ENCODE data around the gene LTB.

LTB gene

DNA sequence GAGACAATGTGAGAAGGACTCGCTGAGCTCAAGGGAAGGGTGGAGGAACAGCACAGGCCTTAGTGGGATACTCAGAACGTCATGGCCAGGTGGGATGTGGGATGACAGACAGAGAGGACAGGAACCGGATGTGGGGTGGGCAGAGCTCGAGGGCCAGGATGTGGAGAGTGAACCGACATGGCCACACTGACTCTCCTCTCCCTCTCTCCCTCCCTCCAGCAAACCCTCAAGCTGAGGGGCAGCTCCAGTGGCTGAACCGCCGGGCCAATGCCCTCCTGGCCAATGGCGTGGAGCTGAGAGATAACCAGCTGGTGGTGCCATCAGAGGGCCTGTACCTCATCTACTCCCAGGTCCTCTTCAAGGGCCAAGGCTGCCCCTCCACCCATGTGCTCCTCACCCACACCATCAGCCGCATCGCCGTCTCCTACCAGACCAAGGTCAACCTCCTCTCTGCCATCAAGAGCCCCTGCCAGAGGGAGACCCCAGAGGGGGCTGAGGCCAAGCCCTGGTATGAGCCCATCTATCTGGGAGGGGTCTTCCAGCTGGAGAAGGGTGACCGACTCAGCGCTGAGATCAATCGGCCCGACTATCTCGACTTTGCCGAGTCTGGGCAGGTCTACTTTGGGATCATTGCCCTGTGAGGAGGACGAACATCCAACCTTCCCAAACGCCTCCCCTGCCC lies 5.2 kb downstream of the LTB start:
- no peak for TF ChIP-seq CTCF (IDR thresholded peaks at IDR 0.05; ENCODE audit: low read depth, low read length, missing control alignments)
- H3K4me3 ChIP-seq (ENCODE audit: low read depth, low read length), result no peak overlapping the region
- DNase-seq (ENCODE audit: low read depth), result no peak
- in situ Hi-C loops (cut with HindIII; ENCODE audit: low sequenced_read_pairs), result no loop called here

- DNase-seq (ENCODE audit: low read depth), result no peak
- in situ Hi-C loops (cut with HindIII; ENCODE audit: low sequenced_read_pairs), result no loop called here
- H3K4me3 ChIP-seq (ENCODE audit: low read depth, low read length), result no peak overlapping the region
- TF ChIP-seq CTCF (IDR thresholded peaks at IDR 0.05; ENCODE audit: low read depth, low read length, missing control alignments), result no peak
Measured at GRCh38 chr6:31575952-31576685, 6.1 kb downstream of the LTB start.

GRCh38 chr6:31575335-31575901 lies 6.8 kb downstream of the LTB start, which contains the start of gene TNF:
Gene TNF (plus strand): TSS chr6:31575565. CDS start chr6:31575742, 177 bp downstream.
- no peak within 1 kb of the TSS for H3K4me3 ChIP-seq (ENCODE audit: low read depth, low read length)
- DNase-seq (ENCODE audit: low read depth), result no peak
- no peak for TF ChIP-seq CTCF (IDR thresholded peaks at IDR 0.05; ENCODE audit: low read depth, low read length, missing control alignments)
- in situ Hi-C loops (cut with HindIII; ENCODE audit: low sequenced_read_pairs), result no loop called here

DNA sequence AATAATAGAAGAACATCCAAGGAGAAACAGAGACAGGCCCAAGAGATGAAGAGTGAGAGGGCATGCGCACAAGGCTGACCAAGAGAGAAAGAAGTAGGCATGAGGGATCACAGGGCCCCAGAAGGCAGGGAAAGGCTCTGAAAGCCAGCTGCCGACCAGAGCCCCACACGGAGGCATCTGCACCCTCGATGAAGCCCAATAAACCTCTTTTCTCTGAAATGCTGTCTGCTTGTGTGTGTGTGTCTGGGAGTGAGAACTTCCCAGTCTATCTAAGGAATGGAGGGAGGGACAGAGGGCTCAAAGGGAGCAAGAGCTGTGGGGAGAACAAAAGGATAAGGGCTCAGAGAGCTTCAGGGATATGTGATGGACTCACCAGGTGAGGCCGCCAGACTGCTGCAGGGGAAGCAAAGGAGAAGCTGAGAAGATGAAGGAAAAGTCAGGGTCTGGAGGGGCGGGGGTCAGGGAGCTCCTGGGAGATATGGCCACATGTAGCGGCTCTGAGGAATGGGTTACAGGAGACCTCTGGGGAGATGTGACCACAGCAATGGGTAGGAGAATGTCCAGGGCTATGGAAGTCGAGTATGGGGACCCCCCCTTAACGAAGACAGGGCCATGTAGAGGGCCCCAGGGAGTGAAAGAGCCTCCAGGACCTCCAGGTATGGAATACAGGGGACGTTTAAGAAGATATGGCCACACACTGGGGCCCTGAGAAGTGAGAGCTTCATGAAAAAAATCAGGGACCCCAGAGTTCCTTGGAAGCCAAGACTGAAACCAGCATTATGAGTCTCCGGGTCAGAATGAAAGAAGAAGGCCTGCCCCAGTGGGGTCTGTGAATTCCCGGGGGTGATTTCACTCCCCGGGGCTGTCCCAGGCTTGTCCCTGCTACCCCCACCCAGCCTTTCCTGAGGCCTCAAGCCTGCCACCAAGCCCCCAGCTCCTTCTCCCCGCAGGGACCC lies 7.8 kb downstream of the LTB start:
- DNase-seq (ENCODE audit: low read depth), result no peak
- in situ Hi-C loops (cut with HindIII; ENCODE audit: low sequenced_read_pairs), result no loop called here
- TF ChIP-seq CTCF (IDR thresholded peaks at IDR 0.05; ENCODE audit: low read depth, low read length, missing control alignments), result no peak
- H3K4me3 ChIP-seq (ENCODE audit: low read depth, low read length), result no peak overlapping the region

DNA sequence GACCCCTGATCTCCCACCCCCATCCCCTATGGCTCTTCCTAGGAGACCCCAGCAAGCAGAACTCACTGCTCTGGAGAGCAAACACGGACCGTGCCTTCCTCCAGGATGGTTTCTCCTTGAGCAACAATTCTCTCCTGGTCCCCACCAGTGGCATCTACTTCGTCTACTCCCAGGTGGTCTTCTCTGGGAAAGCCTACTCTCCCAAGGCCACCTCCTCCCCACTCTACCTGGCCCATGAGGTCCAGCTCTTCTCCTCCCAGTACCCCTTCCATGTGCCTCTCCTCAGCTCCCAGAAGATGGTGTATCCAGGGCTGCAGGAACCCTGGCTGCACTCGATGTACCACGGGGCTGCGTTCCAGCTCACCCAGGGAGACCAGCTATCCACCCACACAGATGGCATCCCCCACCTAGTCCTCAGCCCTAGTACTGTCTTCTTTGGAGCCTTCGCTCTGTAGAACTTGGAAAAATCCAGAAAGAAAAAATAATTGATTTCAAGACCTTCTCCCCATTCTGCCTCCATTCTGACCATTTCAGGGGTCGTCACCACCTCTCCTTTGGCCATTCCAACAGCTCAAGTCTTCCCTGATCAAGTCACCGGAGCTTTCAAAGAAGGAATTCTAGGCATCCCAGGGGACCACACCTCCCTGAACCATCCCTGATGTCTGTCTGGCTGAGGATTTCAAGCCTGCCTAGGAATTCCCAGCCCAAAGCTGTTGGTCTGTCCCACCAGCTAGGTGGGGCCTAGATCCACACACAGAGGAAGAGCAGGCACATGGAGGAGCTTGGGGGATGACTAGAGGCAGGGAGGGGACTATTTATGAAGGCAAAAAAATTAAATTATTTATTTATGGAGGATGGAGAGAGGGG lies 8.8 kb downstream of the LTB start:
- in situ Hi-C loops (cut with HindIII; ENCODE audit: low sequenced_read_pairs), result no loop called here
- no peak for DNase-seq (ENCODE audit: low read depth)
- TF ChIP-seq CTCF (IDR thresholded peaks at IDR 0.05; ENCODE audit: low read depth, low read length, missing control alignments), result no peak
- no peak overlapping the region for H3K4me3 ChIP-seq (ENCODE audit: low read depth, low read length)
